Fibroblast of lung (primary cell): ENCODE measurements around the gene ATP11A.

Source experiments
- EZH2 ChIP-seq: IDR thresholded peaks from 2 replicates; pipeline ENCODE4 v1.5.1; 2012; ENCODE audit warnings: low read length, control low read depth, mild to moderate bottlenecking; ENCODE audit errors: missing control alignments
- TF ChIP-seq, protein P1 (sequence below), 2 donors: IDR thresholded peaks in 1 of 2; conservative IDR thresholded peaks in 1 of 2; 1 replicate in 1 of 2; 2 replicates in 1 of 2; pipeline ENCODE4 v1.5.1; 2011 to 2012; ENCODE audit warnings: low read length in 2 of 2, control low read depth in 1 of 2, inconsistent platforms in 1 of 2, low read depth in 1 of 2, mild to moderate bottlenecking in 1 of 2

GRCh38 chr13:112775791-112776279 lies 86.0 kb downstream of the ATP11A start:
- TF ChIP-seq, protein P1, sequence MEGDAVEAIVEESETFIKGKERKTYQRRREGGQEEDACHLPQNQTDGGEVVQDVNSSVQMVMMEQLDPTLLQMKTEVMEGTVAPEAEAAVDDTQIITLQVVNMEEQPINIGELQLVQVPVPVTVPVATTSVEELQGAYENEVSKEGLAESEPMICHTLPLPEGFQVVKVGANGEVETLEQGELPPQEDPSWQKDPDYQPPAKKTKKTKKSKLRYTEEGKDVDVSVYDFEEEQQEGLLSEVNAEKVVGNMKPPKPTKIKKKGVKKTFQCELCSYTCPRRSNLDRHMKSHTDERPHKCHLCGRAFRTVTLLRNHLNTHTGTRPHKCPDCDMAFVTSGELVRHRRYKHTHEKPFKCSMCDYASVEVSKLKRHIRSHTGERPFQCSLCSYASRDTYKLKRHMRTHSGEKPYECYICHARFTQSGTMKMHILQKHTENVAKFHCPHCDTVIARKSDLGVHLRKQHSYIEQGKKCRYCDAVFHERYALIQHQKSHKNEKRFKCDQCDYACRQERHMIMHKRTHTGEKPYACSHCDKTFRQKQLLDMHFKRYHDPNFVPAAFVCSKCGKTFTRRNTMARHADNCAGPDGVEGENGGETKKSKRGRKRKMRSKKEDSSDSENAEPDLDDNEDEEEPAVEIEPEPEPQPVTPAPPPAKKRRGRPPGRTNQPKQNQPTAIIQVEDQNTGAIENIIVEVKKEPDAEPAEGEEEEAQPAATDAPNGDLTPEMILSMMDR (conservative IDR thresholded peaks at IDR 0.05 in 1 of 2, IDR thresholded peaks at IDR 0.05 in 1 of 2; ENCODE audit: low read depth in 1 of 2, low read length in 2 of 2) = no peak
- no peak for TF ChIP-seq EZH2
